Transverse colon (tissue), 4 donors: ENCODE data around the gene CRIP2. TPM values are rescaled to one million over a fixed set of nuclear protein-coding genes. Genes with fewer than 3 reads are reported as not detected.

ENCODE experiments used
- DNase-seq: peaks from one replicate; pipeline ENCODE4 v3.0.0-alpha.2; 2019
- H3K27ac ChIP-seq, 4 donors: fragments of 200-600 bp; sonication (generic); 2 replicates each; pipeline ENCODE4 v1.5.1; 2016 to 2018; ENCODE audit warnings: inconsistent platforms in 4 of 4
- H3K27me3 ChIP-seq: fragments of 200-600 bp; sonication (generic); 2 replicates; pipeline ENCODE4 v1.5.1; 2017; ENCODE audit warnings: inconsistent platforms
- H3K36me3 ChIP-seq, 4 donors: fragments of 200-600 bp; sonication (generic); 2 replicates each; pipeline ENCODE4 v1.5.1; 2017 to 2019; ENCODE audit warnings: inconsistent platforms in 4 of 4
- H3K4me1 ChIP-seq, 4 donors: fragments of 200-600 bp; sonication (generic); 2 replicates each; pipeline ENCODE4 v1.5.1; 2017 to 2020; ENCODE audit warnings: inconsistent platforms in 4 of 4
- H3K4me3 ChIP-seq, 4 donors: fragments of 200-600 bp; sonication (generic); 1 replicate in 1 of 4; 2 replicates in 3 of 4; pipeline versions ENCODE4 v1.5.1 to v1.6.1; 2017 to 2019; ENCODE audit warnings: inconsistent platforms in 4 of 4
- H3K9me3 ChIP-seq, 2 donors: fragments of 200-600 bp; sonication (generic); 2 replicates each; pipeline ENCODE4 v1.5.1; 2017 to 2019; ENCODE audit warnings: inconsistent platforms in 2 of 2
- CTCF ChIP-seq, 5 experiments: fragments of 200-600 bp in 3 of 5; fragments of 450-650 bp in 2 of 5; sonication (generic) in 3 of 5; IDR thresholded peaks; 1 replicate in 2 of 5; 2 replicates in 3 of 5; pipeline ENCODE4 v1.5.1; 2016 to 2017; ENCODE audit warnings: antibody characterized with exemption in 5 of 5, inconsistent platforms in 3 of 5, mild to moderate bottlenecking in 2 of 5, moderate library complexity in 1 of 5
- EP300 ChIP-seq: sonication (generic); formaldehyde crosslinking; IDR thresholded peaks from one replicate; pipeline ENCODE4 v1.6.1; 2017; ENCODE audit warnings: antibody characterized with exemption, low read depth
- POLR2A ChIP-seq: fragments of 450-650 bp; IDR thresholded peaks from one replicate; pipeline ENCODE4 v1.6.1; 2016; ENCODE audit warnings: antibody characterized with exemption, mild to moderate bottlenecking, moderate library complexity
- POLR2AphosphoS5 ChIP-seq, 3 donors: sonication (generic); formaldehyde crosslinking; IDR thresholded peaks; one replicate each; pipeline ENCODE4 v1.6.1; 2016; ENCODE audit warnings: antibody characterized with exemption in 3 of 3
- WGBS, 2 donors: methylation state at CpG; one replicate each; pipeline ENCODE4 v1.1.5; 2018; ENCODE audit warnings: low coverage in 1 of 2; 5-methylcytosine and 5-hydroxymethylcytosine counted together
- in situ Hi-C, 4 donors: fragments of 200-750 bp; cut with MboI; loops; one replicate each; pipeline versions ENCODE4 v1.15.0 to v1.15.1; 2017; ENCODE audit warnings: low sequenced_read_pairs in 3 of 4, low pct_ligation_motif_present in 1 of 4, low pct_unique_long_range_greater_than_20kb in 1 of 4
- intact Hi-C: fragments of 100-400 bp; cut with DNase I; formaldehyde crosslinking; loops from one replicate; pipeline ENCODE4 v1.15.1; 2023; ENCODE audit warnings: low total_unique reads
- total RNA-seq, 4 donors: library from RNA; depleted of rRNA; stranded (reverse); fragments of >200 nt; gene quantifications; one replicate each; pipeline ENCODE4 v1.1.0, GENCODE V29; 2016

Gene CRIP2
- total RNA-seq, 4 donors from 2014 or later, result 11.2 to 67.3 (median 22.4) TPM

GRCh38 chr14:105500726-105501101 lies 26.1 kb downstream of the CRIP2 start:
- H3K9me3 ChIP-seq, result no peaks in the 10 kb centered on the region
- H3K4me3 ChIP-seq, result no peak overlapping the region
- in situ Hi-C loops (no loop called here), intact Hi-C loops (no loop called here)
- no peak for DNase-seq
- no peaks in the 10 kb centered on the region for H3K36me3 ChIP-seq
- WGBS, 2 donors, result 57 to 74% methylated on average over 7 to 10 of the region's 10 CpGs
- TF ChIP-seq POLR2A (no peak), CTCF (IDR thresholded peaks at IDR 0.05) (no peak), EP300 (no peak), POLR2AphosphoS5 (IDR thresholded peaks at IDR 0.05) (no peak)
- no peaks in the 10 kb centered on the region for H3K4me1 ChIP-seq
- H3K27ac ChIP-seq, result no peak overlapping the region
- no peaks in the 10 kb centered on the region for H3K27me3 ChIP-seq

- no peaks in the 10 kb centered on the region for H3K9me3 ChIP-seq
- no peak for DNase-seq
- in situ Hi-C loops, result no loop called here
Observed at GRCh38 chr14:105501504-105502291, 27.1 kb downstream of the CRIP2 start.

GRCh38 chr14:105502446-105503295 lies 28.1 kb downstream of the CRIP2 start:
- H3K4me3 ChIP-seq, result no peak overlapping the region
- H3K9me3 ChIP-seq, result no peaks in the 10 kb centered on the region
- H3K27ac ChIP-seq, result no peak overlapping the region
- intact Hi-C loops (no loop called here), in situ Hi-C loops (no loop called here)
- no peak for DNase-seq
- no peaks in the 10 kb centered on the region for H3K27me3 ChIP-seq
- H3K36me3 ChIP-seq, result no peaks in the 10 kb centered on the region
- no peak for TF ChIP-seq EP300
- no peak for TF ChIP-seq POLR2AphosphoS5 (IDR thresholded peaks at IDR 0.05)
- no peak for TF ChIP-seq CTCF (IDR thresholded peaks at IDR 0.05)
- TF ChIP-seq POLR2A, result no peak
- WGBS, 2 donors, result 67 to 75% methylated on average over 2 to 16 of the region's 18 CpGs
- H3K4me1 ChIP-seq, result no peaks in the 10 kb centered on the region

More at GRCh38 chr14:105501504-105502291, 27.1 kb downstream of the CRIP2 start:
- H3K36me3 ChIP-seq, result no peaks in the 10 kb centered on the region
- no peak overlapping the region for H3K27ac ChIP-seq
- intact Hi-C loops, result no loop called here
- no peaks in the 10 kb centered on the region for H3K4me1 ChIP-seq
- no peak overlapping the region for H3K4me3 ChIP-seq
- WGBS, 2 donors, result 87 to 100% methylated on average over 2 to 13 of the region's 13 CpGs
- no peaks in the 10 kb centered on the region for H3K27me3 ChIP-seq
- TF ChIP-seq POLR2A (no peak), POLR2AphosphoS5 (IDR thresholded peaks at IDR 0.05) (no peak), EP300 (no peak), CTCF (IDR thresholded peaks at IDR 0.05) (no peak)

- in situ Hi-C loops (no loop called here), intact Hi-C loops (no loop called here)
- no peak for DNase-seq
- no peak overlapping the region for H3K27ac ChIP-seq
- no peak for TF ChIP-seq POLR2A
- no peak for TF ChIP-seq POLR2AphosphoS5 (IDR thresholded peaks at IDR 0.05)
- no peak for TF ChIP-seq CTCF (IDR thresholded peaks at IDR 0.05)
- no peak for TF ChIP-seq EP300
- H3K9me3 ChIP-seq, result no peaks in the 10 kb centered on the region
- H3K4me3 ChIP-seq, result no peak overlapping the region
- H3K4me1 ChIP-seq, result no peaks in the 10 kb centered on the region
- H3K27me3 ChIP-seq, result peaks cover 5% of the 10 kb centered on the region
- no peaks in the 10 kb centered on the region for H3K36me3 ChIP-seq
- WGBS, 2 donors, result 90% methylated on average over 7 of the region's 7 CpGs; no CpG with 5 or more reads in 1 of the 2 donors
Observed at GRCh38 chr14:105503296-105503640, 28.6 kb downstream of the CRIP2 start.
